ENCODE data around the gene RCSD1. TPM values are rescaled to one million over a fixed set of nuclear protein-coding genes. Genes with fewer than 3 reads are reported as not detected.
"Not testable (repeated sequence)": the region's sequence is repeated elsewhere in the genome, so short reads cannot be mapped to it uniquely, and the experiment has no call there.

RCSD1 gene
- total RNA-seq, 1 donor from 2014 or later = 0.76 TPM

GRCh38 chr1:167601442-167602383, 28.3 kb upstream of the RCSD1 start:
- no peak for DNase-seq (ENCODE audit: low spot score in 2 of 2, unreplicated experiment in 2 of 2)
- H3K9me3 Mint-ChIP-seq = peaks cover 5% of the 10 kb centered on the region
- H3K4me3 Mint-ChIP-seq = no peak overlapping the region
- H3K4me1 Mint-ChIP-seq = peaks cover 12% of the 10 kb centered on the region
- H3K36me3 Mint-ChIP-seq = no peaks in the 10 kb centered on the region
- TF ChIP-seq CTCF (IDR thresholded peaks at IDR 0.05; ENCODE audit: unreplicated experiment) = no peak
- H3K27ac Mint-ChIP-seq = peak overlapping the region; percentile 0
- H3K27me3 Mint-ChIP-seq (ENCODE audit: low read depth) = no peaks in the 10 kb centered on the region

GRCh38 chr1:167602840-167603239, 27.2 kb upstream of the RCSD1 start:
- peaks cover 12% of the 10 kb centered on the region for H3K9me3 Mint-ChIP-seq

GRCh38 chr1:167605576-167605975, 24.5 kb upstream of the RCSD1 start:
- no peak for TF ChIP-seq CTCF (IDR thresholded peaks at IDR 0.05; ENCODE audit: unreplicated experiment)
- Mint-ChIP-seq H3K4me3 (no peak overlapping the region), H3K27me3 (ENCODE audit: low read depth) (peaks cover 2% of the 10 kb centered on the region), H3K4me1 (peaks cover 8% of the 10 kb centered on the region), H3K36me3 (peaks cover 3% of the 10 kb centered on the region), H3K27ac (no peak overlapping the region), H3K9me3 (peaks cover 18% of the 10 kb centered on the region)
- no peak for DNase-seq (ENCODE audit: low spot score in 2 of 2, unreplicated experiment in 2 of 2)

More at GRCh38 chr1:167602840-167603239, 27.2 kb upstream of the RCSD1 start:
- Mint-ChIP-seq H3K27ac (no peak overlapping the region), H3K4me3 (no peak overlapping the region), H3K27me3 (ENCODE audit: low read depth) (no peaks in the 10 kb centered on the region), H3K36me3 (peaks cover 3% of the 10 kb centered on the region), H3K4me1 (peaks cover 12% of the 10 kb centered on the region)
- TF ChIP-seq CTCF (IDR thresholded peaks at IDR 0.05; ENCODE audit: unreplicated experiment) = no peak
- DNase-seq (ENCODE audit: low spot score in 2 of 2, unreplicated experiment in 2 of 2) = no peak

GRCh38 chr1:167611983-167612382, 18.0 kb upstream of the RCSD1 start:
- Mint-ChIP-seq H3K27me3 (ENCODE audit: low read depth) (peaks cover 2% of the 10 kb centered on the region), H3K9me3 (peaks cover 19% of the 10 kb centered on the region), H3K4me1 (peaks cover 5% of the 10 kb centered on the region), H3K27ac (no peak overlapping the region), H3K4me3 (no peak overlapping the region), H3K36me3 (peaks cover under 1% of the 10 kb centered on the region)
- DNase-seq (ENCODE audit: low spot score in 2 of 2, unreplicated experiment in 2 of 2) = no peak
- no peak for TF ChIP-seq CTCF (IDR thresholded peaks at IDR 0.05; ENCODE audit: unreplicated experiment)

GRCh38 chr1:167612587-167613385, 17.2 kb upstream of the RCSD1 start:
- Mint-ChIP-seq H3K4me3 (no peak overlapping the region), H3K9me3 (peaks cover 14% of the 10 kb centered on the region), H3K27ac (no peak overlapping the region), H3K27me3 (ENCODE audit: low read depth) (peaks cover 2% of the 10 kb centered on the region), H3K36me3 (no peaks in the 10 kb centered on the region), H3K4me1 (peaks cover 12% of the 10 kb centered on the region)
- DNase-seq (ENCODE audit: low spot score in 2 of 2, unreplicated experiment in 2 of 2) = no peak
- TF ChIP-seq CTCF (IDR thresholded peaks at IDR 0.05; ENCODE audit: unreplicated experiment) = no peak

GRCh38 chr1:167613984-167614383, 16.0 kb upstream of the RCSD1 start:
- H3K9me3 Mint-ChIP-seq = peaks cover 13% of the 10 kb centered on the region
- H3K4me1 Mint-ChIP-seq = peaks cover 18% of the 10 kb centered on the region
- H3K36me3 Mint-ChIP-seq; DNase-seq (ENCODE audit: low spot score in 2 of 2, unreplicated experiment in 2 of 2); H3K27me3 Mint-ChIP-seq (ENCODE audit: low read depth); H3K27ac Mint-ChIP-seq; H3K4me3 Mint-ChIP-seq: not testable (repeated sequence)
